NCI-H2227 (cell line): ENCODE data around the gene GRK5.

Experiments
- DNase-seq: peaks from one replicate; lab custom pipeline; 2025; ENCODE audit not compliant: unreplicated experiment; lab: John Stamatoyannopoulos, UW

GRK5 gene

DNA sequence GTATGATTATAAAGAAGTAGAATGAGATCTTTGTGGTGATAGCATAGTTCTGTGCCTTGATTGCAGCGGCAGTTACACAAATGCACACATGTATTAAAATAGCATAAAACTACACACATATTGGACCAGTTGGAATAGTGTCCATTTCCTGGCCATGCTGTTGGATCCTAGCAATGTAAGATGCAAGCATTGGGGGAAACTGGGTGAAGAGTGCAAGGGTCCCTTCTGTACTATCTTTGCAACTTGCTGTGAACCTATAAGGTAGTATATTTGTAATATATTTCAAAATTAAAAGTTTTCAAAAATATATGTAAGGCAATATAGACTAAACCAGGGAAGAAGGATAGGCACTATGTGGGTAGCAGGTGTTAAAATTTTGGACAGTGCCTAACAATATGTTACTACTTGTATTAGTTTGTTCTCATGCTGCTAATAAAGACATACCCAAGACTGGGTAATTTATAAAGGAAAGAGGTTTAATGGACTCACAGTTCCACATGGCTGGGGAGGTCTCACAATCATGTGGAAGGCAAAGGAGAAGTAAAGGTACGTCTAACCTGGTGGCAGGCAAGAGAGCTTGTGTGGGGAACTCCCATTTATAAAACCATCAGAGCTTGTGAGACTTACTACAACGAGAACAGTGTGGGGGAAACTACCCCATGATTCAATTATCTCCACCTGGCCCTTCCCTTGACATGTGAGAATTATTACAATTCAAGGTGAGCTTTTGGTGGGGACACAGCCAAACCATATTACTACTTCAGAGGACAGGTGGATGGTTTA lies 263.7 kb downstream of the GRK5 start:
- DNase-seq: no peak

DNA sequence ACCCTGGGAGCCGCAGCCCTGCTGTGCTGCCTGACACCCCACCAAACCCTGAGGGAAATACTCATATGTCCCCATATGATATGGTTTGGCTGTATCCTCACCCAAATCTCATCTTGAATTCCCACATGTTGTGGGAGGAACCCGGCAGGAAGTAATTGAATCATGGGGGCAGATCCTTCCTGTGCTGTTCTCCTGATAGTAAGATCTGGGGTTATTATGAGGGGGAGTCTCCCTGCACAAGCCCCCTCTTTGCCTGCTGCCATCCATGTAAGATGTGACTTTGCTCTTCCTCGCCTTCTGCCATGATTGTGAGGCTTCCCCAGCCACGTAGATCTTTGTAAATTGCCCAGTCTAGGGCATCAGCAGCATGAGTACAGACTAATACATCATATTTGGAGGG lies 266.4 kb downstream of the GRK5 start:
- no peak for DNase-seq

DNA sequence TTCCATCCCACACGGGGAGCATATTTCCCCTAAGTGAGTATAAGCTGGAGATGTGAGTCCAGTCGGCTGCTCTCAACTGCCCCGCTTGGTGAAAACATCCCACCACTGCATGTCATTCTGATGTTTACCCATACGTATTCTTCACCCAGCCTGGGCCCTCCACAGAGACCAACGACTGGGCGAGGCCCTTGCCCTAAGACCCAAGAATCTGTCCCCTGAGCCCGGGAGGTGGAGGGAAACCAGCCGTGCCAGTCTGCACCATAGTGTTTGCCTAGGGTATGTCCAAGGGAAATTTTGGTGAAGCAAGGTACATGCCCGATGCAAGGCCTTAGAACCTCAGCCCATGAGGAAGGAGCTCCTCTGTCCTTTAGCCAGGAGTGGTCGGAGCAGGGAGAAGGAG lies 267.2 kb downstream of the GRK5 start:
- DNase-seq: no peak

DNA sequence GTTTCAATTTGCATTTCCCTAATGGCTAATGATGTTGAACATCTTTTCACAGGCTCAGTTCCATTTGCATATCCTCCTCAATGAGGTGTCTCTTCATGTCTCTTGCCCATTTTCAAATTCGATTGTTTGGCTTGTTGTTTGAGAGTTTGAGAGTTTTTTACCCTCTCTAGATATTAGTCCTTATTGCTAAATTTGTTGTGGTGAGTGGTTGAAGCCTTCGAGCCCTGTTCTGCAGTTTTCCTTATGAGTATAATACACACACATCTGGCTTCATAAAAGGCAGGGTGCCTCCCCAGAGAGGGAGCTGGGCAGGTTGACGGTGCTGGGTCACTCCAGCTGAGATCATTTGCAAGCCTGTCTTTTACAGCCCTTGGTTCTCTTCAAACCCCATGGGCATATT lies 270.1 kb downstream of the GRK5 start:
- DNase-seq: no peak

DNA sequence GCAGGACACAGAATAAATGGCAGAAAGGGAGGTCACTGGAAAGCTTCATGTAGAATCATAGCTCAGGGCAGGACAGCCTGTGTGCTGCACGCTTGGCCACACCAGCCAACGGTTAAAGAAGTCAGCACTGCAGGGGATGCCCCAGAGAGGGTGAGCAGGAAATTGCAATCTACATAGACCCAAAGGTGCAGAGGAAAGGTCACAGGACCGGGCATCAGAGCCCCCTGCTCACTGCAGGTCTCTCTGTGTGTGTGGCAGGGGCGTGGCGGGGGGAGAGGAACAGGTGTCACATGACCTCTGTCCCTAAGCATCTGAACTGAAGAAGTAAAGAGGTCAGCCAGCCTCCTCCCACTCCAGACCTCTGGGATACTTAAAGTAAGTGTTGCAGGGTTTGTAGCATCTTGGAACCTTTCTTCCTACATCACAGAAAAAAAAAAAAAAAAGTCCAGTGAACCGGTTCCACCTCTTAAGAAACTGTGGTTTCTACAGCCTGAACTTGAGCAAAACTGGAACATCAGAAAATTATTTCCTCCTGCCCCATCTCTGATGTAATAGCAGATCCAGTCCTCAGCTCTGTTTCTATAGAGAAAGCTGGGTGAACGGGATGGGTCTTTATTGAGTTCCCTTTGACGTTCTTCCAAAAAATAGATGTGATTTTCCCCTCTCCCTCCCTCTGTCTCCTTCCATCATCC lies 270.9 kb downstream of the GRK5 start:
- no peak for DNase-seq

DNA sequence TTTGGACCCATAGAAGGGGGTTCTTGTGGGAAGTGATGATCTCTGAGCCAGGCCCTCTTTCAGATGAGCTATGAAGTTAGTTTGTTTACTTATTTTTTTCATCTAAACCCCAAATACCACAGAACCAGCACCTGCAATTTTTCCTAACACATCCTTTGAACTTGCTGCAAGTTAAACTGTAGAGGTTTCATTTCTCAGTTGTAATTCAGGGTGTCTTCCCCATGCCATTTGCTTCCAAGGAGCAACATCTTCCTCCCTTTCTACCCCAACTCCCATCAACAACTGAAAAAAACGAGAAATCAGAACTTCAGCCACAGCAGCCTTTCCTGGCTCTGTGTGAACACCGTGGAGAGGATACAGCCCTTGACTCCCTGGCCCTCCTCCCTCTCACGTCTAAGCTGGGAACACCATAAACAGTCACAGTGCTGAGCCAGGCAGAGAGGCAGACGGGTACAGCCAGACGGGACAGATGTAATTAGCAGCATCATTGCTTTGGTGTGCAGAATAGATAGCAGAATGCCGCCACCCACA lies 271.5 kb downstream of the GRK5 start:
- DNase-seq: no peak

DNA sequence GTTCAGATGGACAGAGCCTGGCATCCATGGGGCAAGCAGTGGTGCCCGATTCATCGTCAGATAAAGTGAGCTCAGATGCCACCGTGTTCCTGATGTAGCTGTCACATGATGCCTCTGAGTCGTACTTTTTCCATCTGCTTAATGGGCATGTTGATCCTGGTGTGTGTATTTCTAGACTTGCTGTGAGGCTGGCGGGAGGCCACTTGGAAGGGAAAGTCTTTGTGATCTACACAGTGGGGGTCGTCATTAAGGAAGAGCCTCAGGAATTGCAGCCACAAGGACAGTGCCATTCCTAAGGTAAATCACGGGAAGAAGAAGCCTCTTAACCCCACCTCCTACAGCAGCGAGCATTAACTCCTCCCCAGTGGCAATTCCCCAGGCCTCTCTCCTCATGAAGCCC lies 272.2 kb downstream of the GRK5 start:
- peak; percentile 42 for DNase-seq

DNA sequence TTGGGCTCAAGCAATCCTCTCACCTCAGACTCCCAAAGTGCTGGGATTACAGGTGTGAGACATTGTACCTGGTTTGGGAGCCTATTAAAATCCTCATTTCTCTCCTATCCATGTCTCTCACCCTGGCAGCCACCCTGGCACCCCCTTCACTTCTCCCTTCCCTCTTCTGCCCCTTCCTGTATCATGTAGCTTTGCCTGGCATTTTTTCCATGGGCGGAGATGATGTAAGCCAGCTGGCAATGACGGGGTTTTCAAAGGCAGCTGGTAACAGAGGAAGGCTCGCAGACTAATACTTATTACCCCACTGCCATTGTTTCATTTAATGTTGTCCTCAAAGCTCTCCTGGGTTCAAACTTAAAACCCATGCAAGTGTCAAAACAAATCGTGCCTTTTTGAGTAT lies 273.3 kb downstream of the GRK5 start:
- DNase-seq: no peak

DNA sequence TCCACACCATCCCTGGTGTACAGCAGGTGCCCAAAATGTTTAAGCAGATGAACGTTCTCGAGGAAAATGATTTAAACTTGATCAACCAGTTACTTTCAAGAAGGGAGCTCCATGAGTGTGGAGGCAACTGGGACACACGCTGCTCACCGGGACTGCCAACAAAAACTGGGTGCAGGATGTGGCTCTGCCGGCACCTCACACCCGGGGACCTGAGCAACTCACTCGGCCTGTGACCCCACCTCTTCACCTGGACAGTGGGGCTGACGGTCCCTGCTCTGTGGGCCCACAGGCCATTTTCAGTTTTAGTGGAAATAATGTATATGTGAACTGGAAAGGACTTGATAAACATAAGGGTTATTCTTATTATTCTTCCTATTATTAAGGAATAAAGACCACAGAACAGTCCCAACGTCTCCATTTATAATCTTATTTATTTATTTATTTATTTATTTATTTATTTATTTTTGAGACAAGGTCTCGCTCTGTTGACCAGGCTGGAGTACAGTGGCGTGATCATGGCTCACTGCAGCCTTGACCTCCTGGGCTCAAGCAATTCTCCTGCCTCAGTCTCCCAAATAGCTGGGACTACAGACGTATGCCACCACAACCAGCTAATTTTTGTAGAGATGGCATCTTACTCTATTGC lies 274.5 kb downstream of the GRK5 start:
- DNase-seq: no peak

DNA sequence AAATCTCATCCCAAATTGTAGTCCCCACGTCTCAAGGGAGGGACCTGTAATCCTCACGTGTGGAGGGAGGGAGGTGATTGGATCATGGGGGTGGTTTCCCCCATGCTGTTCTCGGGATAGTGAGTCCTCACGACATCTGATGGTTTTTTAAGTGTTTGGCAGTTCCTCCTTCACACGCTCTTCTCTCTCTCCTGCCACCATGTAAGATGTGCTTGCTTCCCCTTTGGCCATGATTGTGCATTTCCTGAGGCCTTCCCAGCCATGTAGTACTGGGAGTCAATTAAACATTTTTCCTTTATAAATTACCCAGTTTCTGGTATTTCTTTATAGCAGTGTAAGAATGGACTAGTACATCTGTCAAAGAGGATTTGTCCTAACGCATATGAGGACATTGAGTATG lies 275.6 kb downstream of the GRK5 start:
- no peak for DNase-seq

DNA sequence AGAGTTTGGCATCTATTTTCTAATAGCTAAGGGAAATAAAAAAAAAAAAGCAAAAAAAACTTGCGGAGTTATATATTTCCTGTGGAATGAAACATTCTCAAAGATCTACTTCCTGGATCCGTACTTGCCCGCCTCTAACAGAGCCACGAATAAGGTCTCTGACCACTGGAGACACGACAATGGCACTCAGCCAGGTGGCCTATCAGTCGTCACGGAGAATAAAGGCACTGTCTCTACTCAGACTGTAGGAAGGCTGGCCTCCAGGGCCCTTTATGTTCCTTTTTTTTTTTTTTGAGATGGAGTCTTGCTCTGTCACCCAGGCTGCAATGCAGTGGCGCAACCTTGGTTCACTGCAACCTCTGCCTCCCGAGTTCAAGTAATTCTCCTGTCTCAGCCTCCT lies 276.5 kb downstream of the GRK5 start:
- no peak for DNase-seq

DNA sequence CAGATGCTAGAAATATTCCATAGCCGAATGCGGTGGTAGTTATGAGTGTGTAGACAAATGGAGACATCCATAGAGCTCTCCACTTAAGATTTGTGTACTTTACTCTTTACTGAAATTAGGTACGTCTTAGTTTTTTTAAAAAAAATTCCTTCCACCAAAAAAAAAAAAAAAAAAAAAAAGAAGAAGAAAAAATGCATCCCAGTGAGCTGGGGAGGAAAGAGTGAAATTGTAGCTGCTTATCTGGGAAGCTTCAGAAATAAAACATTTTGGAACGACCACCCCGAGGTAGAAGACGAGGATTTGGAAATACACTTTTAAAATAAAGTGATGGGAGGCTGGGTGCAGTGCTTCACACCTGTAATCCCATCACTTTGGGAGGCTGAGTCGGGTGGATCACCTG lies 281.3 kb downstream of the GRK5 start:
- DNase-seq: no peak

DNA sequence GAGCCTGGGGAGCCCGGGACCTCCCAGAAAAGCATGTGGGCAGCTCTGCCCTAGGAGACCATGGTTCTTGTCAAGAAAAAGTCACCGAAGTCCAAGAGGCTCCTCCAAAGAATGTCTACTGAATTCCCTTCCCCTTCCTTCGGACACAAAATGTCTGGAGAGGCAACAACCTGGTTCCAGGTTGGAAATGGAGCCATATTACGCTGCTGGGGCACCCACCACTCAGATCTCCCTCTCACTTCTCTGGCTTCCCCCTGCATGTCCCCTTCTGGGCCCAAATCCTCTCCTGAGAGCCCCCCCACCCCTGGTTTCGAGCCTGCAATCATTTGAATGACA lies 282.6 kb downstream of the GRK5 start:
- DNase-seq: no peak

DNA sequence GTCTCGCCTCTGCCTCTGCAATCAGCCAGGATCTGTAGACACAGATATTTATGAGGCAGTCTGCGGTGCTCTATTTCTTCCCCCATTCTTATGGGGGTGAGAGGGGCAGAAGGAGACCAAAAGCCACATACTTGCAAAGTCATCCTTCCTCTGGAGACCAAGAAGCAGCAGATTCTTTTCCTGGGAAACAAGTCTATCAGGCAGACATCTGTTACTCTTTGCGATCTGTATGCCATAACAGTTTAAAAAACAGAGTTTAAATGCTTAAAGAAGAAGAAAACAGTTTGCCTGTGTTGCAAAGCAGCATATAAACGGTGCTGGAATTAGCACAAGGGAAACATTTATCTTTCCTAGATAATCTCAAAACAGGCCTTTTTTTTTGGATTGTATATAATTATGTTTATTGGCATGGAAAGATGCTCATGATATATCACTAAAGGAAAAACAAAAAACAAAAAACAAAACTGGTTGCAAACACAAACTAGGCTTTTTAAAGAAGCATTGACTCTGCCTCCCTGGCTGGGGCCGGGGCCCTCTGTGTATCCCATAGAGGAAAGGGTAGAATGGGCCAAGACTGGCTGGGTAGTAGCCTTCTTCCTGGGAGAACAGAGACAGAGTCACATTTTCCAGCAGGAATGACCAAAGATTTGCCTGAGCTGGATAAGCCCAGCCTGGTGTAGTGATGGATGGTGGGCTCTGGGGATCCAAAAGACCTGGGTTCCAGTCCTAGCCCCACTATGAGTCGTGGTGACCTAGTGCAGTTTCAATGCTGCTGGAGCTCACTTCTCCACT lies 284.8 kb downstream of the GRK5 start:
- DNase-seq: no peak

DNA sequence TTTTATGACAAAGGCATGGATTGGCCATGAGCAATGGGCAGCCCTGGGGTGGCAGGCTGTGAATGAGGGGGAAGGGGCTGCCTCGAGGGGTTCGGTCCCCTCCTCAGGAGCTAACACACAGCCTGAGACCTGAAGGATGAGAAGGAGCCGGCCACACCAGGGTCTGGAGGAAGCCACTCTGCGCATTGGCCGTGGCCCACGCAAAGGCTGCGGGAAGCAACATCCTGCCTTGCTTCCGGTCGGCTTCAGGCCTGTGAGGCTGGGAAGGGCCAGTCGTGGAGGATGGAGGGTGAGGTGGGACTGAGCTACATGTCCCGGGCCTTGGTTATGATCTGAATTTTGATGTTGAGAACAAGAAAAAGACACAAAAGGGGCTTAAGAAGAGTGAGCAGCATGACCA lies 285.8 kb downstream of the GRK5 start:
- DNase-seq: no peak

DNA sequence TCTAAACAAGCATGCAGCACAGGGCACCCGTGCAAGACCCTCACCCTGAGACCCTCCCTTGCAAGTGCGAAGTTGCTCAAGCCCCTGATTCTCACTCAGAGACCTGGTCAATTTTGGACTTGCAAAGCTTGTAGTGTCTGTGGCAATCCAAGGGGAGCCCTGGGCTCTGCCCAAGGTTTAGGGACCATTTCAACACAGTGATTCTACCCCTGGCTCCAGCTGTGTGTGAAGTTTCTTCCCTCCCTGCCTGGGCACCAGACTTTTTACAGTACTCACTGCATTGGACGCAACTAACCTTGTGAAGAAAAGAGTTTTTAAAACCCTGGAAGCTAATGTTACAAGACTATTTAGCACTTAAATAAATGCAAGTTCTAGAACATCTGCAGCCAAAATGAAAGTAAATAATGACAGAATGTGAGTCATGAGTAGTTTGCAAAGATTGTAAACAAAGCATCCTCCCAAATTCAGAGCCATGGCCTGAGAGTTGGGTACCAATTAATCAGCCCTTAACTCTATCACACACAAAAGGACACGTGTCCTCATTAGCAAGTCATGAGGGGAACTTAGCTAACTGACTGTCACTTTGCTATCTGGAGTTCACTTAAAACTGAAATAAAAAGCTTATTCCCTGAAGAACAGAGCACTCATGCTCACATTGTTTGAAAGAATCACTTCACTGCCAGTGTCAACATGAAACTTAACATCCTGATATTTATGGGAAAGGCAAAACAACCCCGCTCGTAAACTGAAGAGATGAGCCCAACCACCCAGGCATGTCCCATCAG lies 287.1 kb downstream of the GRK5 start:
- DNase-seq: no peak

DNA sequence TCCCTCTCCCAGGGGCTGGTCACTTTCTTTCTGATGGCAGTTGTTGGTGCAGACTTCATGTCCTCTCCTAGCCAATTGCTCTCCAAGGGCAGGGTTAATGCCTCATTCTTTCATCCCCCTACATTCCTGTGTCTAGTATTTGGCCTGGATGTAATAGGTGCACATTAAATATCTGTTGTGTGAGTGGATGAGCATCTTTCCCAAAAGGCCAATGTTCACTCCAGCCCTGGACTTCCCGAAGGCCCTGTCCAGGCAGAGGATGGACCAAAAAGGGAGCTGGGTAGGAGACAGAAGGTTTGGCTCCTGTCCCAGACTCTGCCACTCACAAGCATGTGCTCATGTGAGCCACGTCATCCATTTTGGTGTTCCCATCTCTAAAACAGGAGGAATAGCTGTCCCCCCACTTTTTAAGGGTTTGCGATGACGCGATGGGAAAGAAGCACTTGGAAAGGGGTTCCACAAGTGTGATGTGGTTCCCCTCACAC lies 287.7 kb downstream of the GRK5 start:
- no peak for DNase-seq

DNA sequence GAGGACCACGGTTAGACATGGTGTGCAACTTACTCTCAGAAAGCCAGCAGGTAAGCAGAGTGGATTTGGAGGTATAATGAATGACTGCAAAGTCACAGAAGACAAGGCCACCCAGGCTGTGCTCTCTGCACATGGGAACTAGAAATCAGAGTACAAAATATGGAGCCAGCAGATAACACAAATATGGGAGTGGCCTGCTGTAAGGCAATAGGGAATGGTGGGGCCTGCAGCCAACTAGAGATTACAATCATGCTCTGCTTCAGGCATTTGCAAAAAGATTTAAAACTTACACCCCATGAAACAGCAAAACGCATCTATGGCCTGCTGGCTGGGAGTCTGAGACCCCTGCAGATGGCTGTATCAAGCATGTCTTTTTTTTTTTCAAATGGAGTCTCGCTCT lies 288.2 kb downstream of the GRK5 start:
- no peak for DNase-seq

DNA sequence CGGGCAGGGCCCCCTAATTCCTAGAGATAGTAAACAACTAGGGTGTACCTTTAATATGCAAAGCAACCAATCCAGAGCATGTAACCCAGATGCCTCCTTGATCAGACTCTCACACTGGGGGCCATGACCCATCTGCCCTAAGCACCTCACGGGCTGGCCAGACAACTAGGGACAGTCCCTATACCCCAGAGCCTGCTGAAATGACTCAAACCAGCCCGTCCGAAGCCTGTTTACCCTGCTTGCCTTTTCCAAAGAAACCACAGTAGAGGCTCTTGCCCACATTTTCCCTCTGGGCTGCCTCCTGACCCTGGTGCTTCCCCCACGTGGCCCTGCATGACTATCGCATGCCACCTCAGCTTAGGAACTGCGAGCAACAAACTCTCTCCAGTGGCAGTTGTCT lies 288.9 kb downstream of the GRK5 start:
- DNase-seq: no peak

DNA sequence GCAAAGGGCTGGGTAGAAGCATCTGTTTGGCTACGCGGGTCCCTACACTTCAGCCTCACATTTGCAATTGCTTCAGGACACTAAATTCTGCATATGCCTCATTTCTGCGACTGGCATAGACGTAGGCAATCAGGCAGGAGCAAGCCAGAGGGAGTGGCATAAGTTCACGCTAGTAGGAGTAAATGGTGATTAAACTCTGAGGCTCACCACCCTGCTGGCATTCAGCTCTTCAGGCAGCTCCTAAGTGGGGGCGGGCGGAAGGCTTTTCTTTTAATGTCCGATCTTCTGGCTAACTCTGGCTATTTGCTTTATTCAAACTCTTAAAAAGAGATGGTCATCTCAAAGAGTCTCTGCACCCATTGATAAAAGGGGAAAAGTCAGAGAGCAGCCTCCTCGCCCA lies 289.9 kb downstream of the GRK5 start:
- DNase-seq: peak; percentile 24
